GM12878 (cell line): ENCODE data around the gene SLC25A42. TPM values are rescaled to one million over a fixed set of nuclear protein-coding genes. Genes with fewer than 3 reads are reported as not detected.

ENCODE experiments used
- ATAC-seq: fragments of 200-7000 bp; cut with Tn5 transposase; 3 replicates; pipeline ENCODE4 v1.9.1; 2020; ENCODE audit warnings: mild to moderate bottlenecking, moderate library complexity
- BruUV-seq: library from RNA; stranded (reverse); fragments of 400-500 nt; replicated peaks from 2 replicates; lab custom pipeline; 2021; lab: Mats Ljungman, UMichigan
- CTCF ChIA-PET: fragments of 300-600 bp; sonication (Branson Sonifier 250); formaldehyde crosslinking; extraction: SDS; loops from one replicate; lab custom pipeline; 2021; ENCODE audit warnings: inconsistent platforms; lab: Yijun Ruan, JAX
- POLR2A ChIA-PET: fragments of 350-600 bp; formaldehyde crosslinking; extraction: SDS; loops from one replicate; lab custom pipeline; 2021; ENCODE audit warnings: inconsistent platforms; lab: Charles Lee
- RAD21 ChIA-PET: fragments of 300-600 bp; sonication (Branson Sonifier 250); formaldehyde crosslinking; loops from one replicate; lab custom pipeline; 2023; ENCODE audit warnings: antibody characterized with exemption; ENCODE audit not compliant: unreplicated experiment; lab: Charles Lee
- SMC1A ChIA-PET: fragments of 300-600 bp; sonication (Branson Sonifier 250); formaldehyde crosslinking; loops from one replicate; lab custom pipeline; 2023; ENCODE audit not compliant: unreplicated experiment, uncharacterized antibody; lab: Charles Lee
- DNase-seq: peaks from one replicate; pipeline ENCODE4 v3.0.0-alpha.2; 2011; ENCODE audit warnings: low read depth, low spot score
- FAIRE-seq: peaks from 3 replicates; lab custom pipeline; 2011; peaks lifted over from hg19 to GRCh38; lab: Jason Lieb, UNC
- H2AFZ ChIP-seq: 2 replicates; pipeline ENCODE4 v1.6.0; 2011; ENCODE audit warnings: low read depth, low read length, control low read depth; ENCODE audit not compliant: control insufficient read depth
- H3K27ac ChIP-seq: 2 replicates; pipeline ENCODE4 v1.5.1; 2011; ENCODE audit warnings: control low read depth; ENCODE audit not compliant: control insufficient read depth, insufficient read depth
- H3K27me3 ChIP-seq, 2 experiments: replicated peaks in 1 of 2; 2 replicates each; pipeline versions ENCODE4 v1.6.0 to v1.6.1; 2011; ENCODE audit warnings: low read length in 1 of 2; ENCODE audit not compliant: control insufficient read depth in 2 of 2, insufficient read depth in 2 of 2
- H3K36me3 ChIP-seq, 2 experiments: 2 replicates each; pipeline ENCODE4 v1.5.1; 2011; ENCODE audit warnings: low read length in 1 of 2; ENCODE audit not compliant: control insufficient read depth in 2 of 2, insufficient read depth in 2 of 2
- H3K4me1 ChIP-seq: 2 replicates; pipeline ENCODE4 v1.6.1; 2011; ENCODE audit warnings: mild to moderate bottlenecking, low read length, moderate library complexity, mixed read lengths; ENCODE audit not compliant: control insufficient read depth, insufficient read depth
- H3K4me2 ChIP-seq: 2 replicates; pipeline ENCODE4 v1.6.0; 2011; ENCODE audit warnings: control low read depth; ENCODE audit not compliant: control insufficient read depth, insufficient read depth
- H3K4me3 ChIP-seq: fragments of 200-600 bp; sonication (generic); 2 replicates; pipeline ENCODE4 v1.5.1; 2016
- H3K79me2 ChIP-seq: 2 replicates; pipeline ENCODE4 v1.6.0; 2011; ENCODE audit warnings: low read length; ENCODE audit not compliant: control insufficient read depth, insufficient read depth
- H3K9ac ChIP-seq: 2 replicates; pipeline ENCODE4 v1.8.0; 2011; ENCODE audit warnings: low read length, control low read depth, mixed read lengths; ENCODE audit not compliant: control insufficient read depth, insufficient read depth
- H3K9me3 ChIP-seq: replicated peaks from 3 replicates; pipeline ENCODE4 v1.5.1; 2011; ENCODE audit warnings: mild to moderate bottlenecking, low read length; ENCODE audit not compliant: control insufficient read depth, insufficient read depth
- H4K20me1 ChIP-seq: 2 replicates; pipeline ENCODE4 v1.6.0; 2011; ENCODE audit not compliant: control insufficient read depth, insufficient read depth
- ESRRA ChIP-seq: IDR thresholded peaks from 2 replicates; pipeline ENCODE4 v1.6.1; 2012; ENCODE audit warnings: mild to moderate bottlenecking, low read length, improper control_type of control experiment
- PAX8 ChIP-seq: fragments of 450-650 bp; IDR thresholded peaks from 2 replicates; pipeline ENCODE4 v1.6.1; 2017; ENCODE audit warnings: mild to moderate bottlenecking, moderate library complexity
- POLR2A ChIP-seq: IDR thresholded peaks from 2 replicates; pipeline ENCODE4 v1.6.1; 2011; ENCODE audit warnings: low read depth, mild to moderate bottlenecking, low read length
- POLR2AphosphoS2 ChIP-seq: IDR thresholded peaks from 2 replicates; pipeline ENCODE4 v1.6.1; 2011; ENCODE audit warnings: low read depth, mild to moderate bottlenecking, low read length, improper control_type of control experiment, moderate library complexity
- RUNX3 ChIP-seq: IDR thresholded peaks from 2 replicates; pipeline ENCODE4 v1.6.1; 2012; ENCODE audit warnings: low read length, inconsistent platforms
- in situ Hi-C: fragments of 300-500 bp; cut with MboI; formaldehyde crosslinking; loops from 9 replicates; pipeline ENCODE4 v1.14.3; 2018; ENCODE audit warnings: mixed read lengths
- intact Hi-C: fragments of 100-400 bp; cut with micrococcal nuclease; formaldehyde crosslinking; loops from one replicate; pipeline ENCODE4 v1.14.2; 2022; ENCODE audit not compliant: unreplicated experiment
- polyA plus RNA-seq, 11 experiments: library from polyadenylated mRNA; depleted of rRNA in 4 of 11; unstranded in 6 of 11; stranded (reverse) in 5 of 11; fragments of >200 nt; fragmentation: Nextera tagmentation in 4 of 11; fragmentation: Illumina TruSeq in 1 of 11; extraction: Ambion mirVana in 4 of 11; extraction: Trizol in 1 of 11; gene quantifications; 1 replicate in 1 of 11; 2 replicates in 10 of 11; pipeline versions ENCODE4 v1.2.1 to v1.2.3, GENCODE V29; 2011 to 2016; ENCODE audit warnings: inconsistent platforms in 2 of 11, missing spikeins in 2 of 11, low read depth in 1 of 11
- total RNA-seq, 4 experiments: library from RNA; depleted of rRNA in 3 of 4; stranded (reverse); fragments of >200 nt in 3 of 4; fragmentation: Illumina TruSeq in 1 of 4; extraction: Trizol in 1 of 4; gene quantifications; 2 replicates each; pipeline versions ENCODE4 v1.2.1 to v1.2.3, GENCODE V29; 2013 to 2021
- TF ChIP-seq, protein P1 (sequence below): fragments of 450-650 bp; IDR thresholded peaks from 2 replicates; pipeline ENCODE4 v1.6.1; 2018; ENCODE audit warnings: borderline replicate concordance, mild to moderate bottlenecking; ENCODE audit not compliant: partially characterized antibody
- TF ChIP-seq, protein P2 (sequence below): IDR thresholded peaks from 2 replicates; pipeline ENCODE4 v1.6.1; 2011; ENCODE audit warnings: mild to moderate bottlenecking, low read depth, low read length, moderate library complexity; ENCODE audit not compliant: insufficient replicate concordance

SLC25A42 gene
- total and polyA plus RNA-seq, 10 of the 15 experiments (the other 5 are each of a cell fraction or from before 2014, with no cell fraction given), result 0.24 to 19.2 (median 9.6) TPM

DNA sequence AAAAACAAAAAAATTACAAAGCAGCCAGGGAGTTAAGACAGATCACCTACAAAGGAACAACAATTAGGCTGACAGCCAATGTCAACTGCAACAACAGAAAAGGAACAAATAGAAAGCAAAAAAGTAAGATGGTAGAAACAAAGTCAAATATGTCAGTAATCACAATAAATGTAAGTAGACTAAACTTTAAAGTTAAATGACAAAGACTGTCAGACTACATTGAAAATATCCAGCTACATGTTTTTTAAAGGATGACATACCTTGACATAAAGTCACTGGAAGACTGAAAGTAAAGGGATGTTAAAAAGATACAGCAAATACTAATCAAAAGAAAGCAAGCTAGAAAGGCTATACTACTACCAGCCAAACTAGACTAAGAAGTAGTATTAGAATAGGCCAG is 59.6 kb downstream of the SLC25A42 start:
- POLR2A ChIA-PET, result no interaction called here
- BruUV-seq, result no TSS peak
- SMC1A ChIA-PET, result interaction anchor here (0.9 kb wide), 1 partner anchor 51 kb away, joined by 3 read pairs; no protein-coding TSS in a partner anchor

More for the DNA sequence above, 59.6 kb downstream of the SLC25A42 start:
- Histone ChIP-seq H3K79me2 (no peaks in the 10 kb centered on the region), H3K27me3 (no peaks in the 10 kb centered on the region), H3K36me3 (peaks cover 0 to 2% of the 10 kb centered on the region in 2 experiments; a peak in 1 of 4 replicates), H3K4me2 (no peak overlapping the region)
- DNase-seq, result no peak
- TF ChIP-seq PAX8, result no peak
- TF ChIP-seq RUNX3, result no peak
- TF ChIP-seq ESRRA, result no peak
- no peak for TF ChIP-seq POLR2A
- TF ChIP-seq, protein P1, sequence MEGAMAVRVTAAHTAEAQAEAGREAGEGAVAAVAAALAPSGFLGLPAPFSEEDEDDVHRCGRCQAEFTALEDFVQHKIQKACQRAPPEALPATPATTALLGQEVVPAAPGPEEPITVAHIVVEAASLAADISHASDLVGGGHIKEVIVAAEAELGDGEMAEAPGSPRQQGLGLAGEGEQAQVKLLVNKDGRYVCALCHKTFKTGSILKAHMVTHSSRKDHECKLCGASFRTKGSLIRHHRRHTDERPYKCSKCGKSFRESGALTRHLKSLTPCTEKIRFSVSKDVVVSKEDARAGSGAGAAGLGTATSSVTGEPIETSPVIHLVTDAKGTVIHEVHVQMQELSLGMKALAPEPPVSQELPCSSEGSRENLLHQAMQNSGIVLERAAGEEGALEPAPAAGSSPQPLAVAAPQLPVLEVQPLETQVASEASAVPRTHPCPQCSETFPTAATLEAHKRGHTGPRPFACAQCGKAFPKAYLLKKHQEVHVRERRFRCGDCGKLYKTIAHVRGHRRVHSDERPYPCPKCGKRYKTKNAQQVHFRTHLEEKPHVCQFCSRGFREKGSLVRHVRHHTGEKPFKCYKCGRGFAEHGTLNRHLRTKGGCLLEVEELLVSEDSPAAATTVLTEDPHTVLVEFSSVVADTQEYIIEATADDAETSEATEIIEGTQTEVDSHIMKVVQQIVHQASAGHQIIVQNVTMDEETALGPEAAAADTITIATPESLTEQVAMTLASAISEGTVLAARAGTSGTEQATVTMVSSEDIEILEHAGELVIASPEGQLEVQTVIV, result no peak
- no peak for TF ChIP-seq POLR2AphosphoS2
- TF ChIP-seq, protein P2, sequence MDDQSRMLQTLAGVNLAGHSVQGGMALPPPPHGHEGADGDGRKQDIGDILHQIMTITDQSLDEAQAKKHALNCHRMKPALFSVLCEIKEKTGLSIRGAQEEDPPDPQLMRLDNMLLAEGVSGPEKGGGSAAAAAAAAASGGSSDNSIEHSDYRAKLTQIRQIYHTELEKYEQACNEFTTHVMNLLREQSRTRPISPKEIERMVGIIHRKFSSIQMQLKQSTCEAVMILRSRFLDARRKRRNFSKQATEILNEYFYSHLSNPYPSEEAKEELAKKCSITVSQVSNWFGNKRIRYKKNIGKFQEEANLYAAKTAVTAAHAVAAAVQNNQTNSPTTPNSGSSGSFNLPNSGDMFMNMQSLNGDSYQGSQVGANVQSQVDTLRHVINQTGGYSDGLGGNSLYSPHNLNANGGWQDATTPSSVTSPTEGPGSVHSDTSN, result no peak
- TF ChIP-seq, all 136 proteins: peak for 0
- RAD21 ChIA-PET, result no interaction called here
- no peak overlapping the region for H3K27ac ChIP-seq
- no peaks in the 10 kb centered on the region for H4K20me1 ChIP-seq
- in situ Hi-C loops, result no loop called here
- CTCF ChIA-PET, result interaction anchor here (1.0 kb wide), 1 partner anchor 16 kb away, joined by 3 read pairs; no protein-coding TSS in a partner anchor
- H3K9ac ChIP-seq, result no peak overlapping the region
- intact Hi-C loops, result no loop called here
- ATAC-seq, result no peak
- H3K4me1 ChIP-seq, result no peaks in the 10 kb centered on the region
- no peaks in the 10 kb centered on the region for H3K9me3 ChIP-seq
- H2AFZ ChIP-seq, result no peak overlapping the region
- no peak overlapping the region for H3K4me3 ChIP-seq
- FAIRE-seq, result no peak
